HepG2 (cell line): ENCODE results near the gene KDM5B. TPM values are rescaled to one million over a fixed set of nuclear protein-coding genes. Genes with fewer than 3 reads are reported as not detected.

Experiments
- ATM ChIP-seq: fragments of 450-650 bp; IDR thresholded peaks from 2 replicates; pipeline ENCODE4 v1.7.1; 2017; ENCODE audit warnings: mild to moderate bottlenecking, borderline replicate concordance
- BCL6 ChIP-seq: IDR thresholded peaks from 2 replicates; pipeline ENCODE4 v1.6.1; 2016; ENCODE audit warnings: missing genetic modification reagents, missing compliant biosample characterization
- BHLHE40 ChIP-seq: IDR thresholded peaks from 2 replicates; pipeline ENCODE4 v1.6.1; 2011; ENCODE audit warnings: low read length, improper control_type of control experiment
- CCAR2 ChIP-seq: fragments of 200-400 bp; formaldehyde crosslinking; optimal IDR thresholded peaks from 2 replicates; pipeline ENCODE3; 2018; ENCODE audit warnings: low read depth, mild to moderate bottlenecking, low read length, moderate library complexity
- CEBPB ChIP-seq: IDR thresholded peaks from 2 replicates; pipeline ENCODE4 v1.6.1; 2011; ENCODE audit warnings: low read depth, low read length, improper control_type of control experiment, borderline replicate concordance
- FOXM1 ChIP-seq: sonication (generic); formaldehyde crosslinking; IDR thresholded peaks from 2 replicates; pipeline ENCODE4 v1.5.0; 2020; ENCODE audit warnings: missing genetic modification reagents
- HOXA5 ChIP-seq: sonication (generic); formaldehyde crosslinking; IDR thresholded peaks from 2 replicates; pipeline ENCODE4 v1.4.0; 2020; ENCODE audit warnings: missing genetic modification reagents
- HOXA7 ChIP-seq: sonication (generic); formaldehyde crosslinking; IDR thresholded peaks from 2 replicates; pipeline ENCODE4 v1.8.1; 2022; ENCODE audit warnings: mild to moderate bottlenecking, missing genetic modification reagents, moderate library complexity
- IRX3 ChIP-seq: sonication (generic); formaldehyde crosslinking; IDR thresholded peaks from 2 replicates; pipeline ENCODE4 v1.8.1; 2023; ENCODE audit warnings: mild to moderate bottlenecking, low read depth, missing genetic modification reagents, borderline replicate concordance
- KDM2A ChIP-seq: sonication (generic); formaldehyde crosslinking; IDR thresholded peaks from 2 replicates; pipeline ENCODE4 v1.4.0; 2020; ENCODE audit warnings: low read depth, missing genetic modification reagents, borderline replicate concordance
- KLF11 ChIP-seq: IDR thresholded peaks from 2 replicates; pipeline ENCODE4 v1.6.1; 2016; ENCODE audit warnings: missing compliant biosample characterization
- MTA3 ChIP-seq: sonication (generic); formaldehyde crosslinking; IDR thresholded peaks from 2 replicates; pipeline ENCODE4 v1.4.0; 2020; ENCODE audit warnings: missing genetic modification reagents
- NFATC3 ChIP-seq: sonication (generic); formaldehyde crosslinking; IDR thresholded peaks from 2 replicates; pipeline ENCODE4 v1.5.1; 2020; ENCODE audit warnings: mild to moderate bottlenecking, missing genetic modification reagents
- NFKB2 ChIP-seq: sonication (generic); formaldehyde crosslinking; IDR thresholded peaks from 2 replicates; pipeline ENCODE4 v1.4.0; 2020; ENCODE audit warnings: missing genetic modification reagents, borderline replicate concordance
- POLR2G ChIP-seq: fragments of 200-400 bp; formaldehyde crosslinking; IDR thresholded peaks from 2 replicates; pipeline ENCODE4 v1.6.1; 2018; ENCODE audit warnings: mild to moderate bottlenecking, low read depth, low read length, moderate library complexity
- RBM39 ChIP-seq: fragments of 200-400 bp; formaldehyde crosslinking; IDR thresholded peaks from one replicate; pipeline ENCODE4 v1.6.1; 2018; ENCODE audit warnings: antibody characterized with exemption, mild to moderate bottlenecking, low read depth, low read length; ENCODE audit not compliant: poor library complexity, severe bottlenecking
- ZMYM3 ChIP-seq: sonication (generic); formaldehyde crosslinking; IDR thresholded peaks from 2 replicates; pipeline ENCODE4 v1.5.1; 2020; ENCODE audit warnings: mild to moderate bottlenecking, missing genetic modification reagents
- ZNF329 ChIP-seq: sonication (generic); formaldehyde crosslinking; IDR thresholded peaks from 2 replicates; pipeline ENCODE4 v1.9.0; 2021; ENCODE audit warnings: low read depth, mild to moderate bottlenecking, missing genetic modification reagents
- ZNF382 ChIP-seq: sonication (generic); formaldehyde crosslinking; IDR thresholded peaks from 2 replicates; pipeline ENCODE4 v1.5.0; 2020; ENCODE audit warnings: missing genetic modification reagents, mild to moderate bottlenecking, borderline replicate concordance
- ZNF484 ChIP-seq: sonication (generic); formaldehyde crosslinking; IDR thresholded peaks from 2 replicates; pipeline ENCODE4 v1.5.1; 2020; ENCODE audit warnings: mild to moderate bottlenecking, low read depth, missing genetic modification reagents, borderline replicate concordance
- ZNF720 ChIP-seq: sonication (generic); formaldehyde crosslinking; IDR thresholded peaks from 2 replicates; pipeline ENCODE4 v1.4.0; 2020; ENCODE audit warnings: missing genetic modification reagents
- ZNF768 ChIP-seq: sonication (generic); formaldehyde crosslinking; IDR thresholded peaks from 2 replicates; pipeline ENCODE4 v1.4.0; 2020; ENCODE audit warnings: missing genetic modification reagents
- ZNF790 ChIP-seq: sonication (generic); formaldehyde crosslinking; IDR thresholded peaks from 2 replicates; pipeline ENCODE4 v1.8.0; 2022; ENCODE audit warnings: missing genetic modification reagents, mild to moderate bottlenecking, borderline replicate concordance
- ZNF850 ChIP-seq: sonication (generic); formaldehyde crosslinking; conservative IDR thresholded peaks from 2 replicates; pipeline ENCODE4 v1.9.0; 2021; ENCODE audit warnings: mild to moderate bottlenecking, missing genetic modification reagents
- ZSCAN12 ChIP-seq: sonication (generic); formaldehyde crosslinking; IDR thresholded peaks from 2 replicates; pipeline ENCODE4 v1.9.0; 2021; ENCODE audit warnings: mild to moderate bottlenecking, missing genetic modification reagents
- polyA plus RNA-seq, 8 experiments: library from polyadenylated mRNA; depleted of rRNA in 3 of 8; stranded (reverse) in 7 of 8; unstranded in 1 of 8; fragments of >200 nt; fragmentation: Illumina TruSeq in 4 of 8; extraction: Trizol in 4 of 8; gene quantifications; 2 replicates each; pipeline versions ENCODE4 v1.2.1 to v1.2.3, GENCODE V29; 2011 to 2016; ENCODE audit warnings: low read depth in 4 of 8, missing spikeins in 1 of 8, mixed read lengths in 1 of 8; ENCODE audit not compliant: insufficient read depth in 1 of 8
- total RNA-seq, 5 experiments: library from RNA; depleted of rRNA; stranded (reverse); fragments of >200 nt; fragmentation: Illumina TruSeq; extraction: Trizol; gene quantifications; 2 replicates each; pipeline ENCODE4 v1.2.3, GENCODE V29; 2016; ENCODE audit warnings: low read depth in 1 of 5
- TF ChIP-seq, protein P1 (sequence below): sonication (generic); formaldehyde crosslinking; IDR thresholded peaks from 2 replicates; pipeline ENCODE4 v1.8.0; 2022; ENCODE audit warnings: missing genetic modification reagents, mild to moderate bottlenecking, inconsistent platforms, borderline replicate concordance
- TF ChIP-seq, protein P2 (sequence below): sonication (generic); formaldehyde crosslinking; conservative IDR thresholded peaks from 2 replicates; pipeline ENCODE4 v1.5.0; 2020; ENCODE audit warnings: missing genetic modification reagents
- TF ChIP-seq, protein P3 (sequence below): sonication (generic); formaldehyde crosslinking; IDR thresholded peaks from 2 replicates; pipeline ENCODE4 v1.4.0; 2020; ENCODE audit warnings: missing genetic modification reagents

The KDM5B gene
- total and polyA plus RNA-seq, 2 of the 13 experiments (the other 11 are each of a cell fraction or from before 2014, with no cell fraction given), result 34.2 to 35.4 TPM

- TF ChIP-seq CCAR2 (no peak), ZNF484 (CRISPR knock-in tag) (no peak), MTA3 (CRISPR knock-in tag) (no peak), HOXA7 (CRISPR knock-in tag) (no peak), FOXM1 (CRISPR knock-in tag) (no peak), ZNF720 (CRISPR knock-in tag) (no peak), CEBPB (no peak), ZNF790 (CRISPR knock-in tag) (0 out of 2 replicates have a peak, but pooled peaks have one; percentile 53), NFKB2 (CRISPR knock-in tag) (peak; percentile 75; the same call in 1 of the 2 replicates), ZNF768 (CRISPR knock-in tag) (peak; percentile 62; the same call in 1 of the 2 replicates), KLF11 (CRISPR knock-in tag) (peak; percentile 74; the same call in 1 of the 2 replicates), ZNF329 (CRISPR knock-in tag) (peak; percentile 68; the same call in 1 of the 2 replicates), ZSCAN12 (CRISPR knock-in tag) (no peak), IRX3 (peak; percentile 62; the same call in 1 of the 2 replicates), BCL6 (peak; percentile 63; the same call in 1 of the 2 replicates), KDM2A (CRISPR knock-in tag) (peak; percentile 94), NFATC3 (CRISPR knock-in tag) (no peak; the same call in 1 of the 2 replicates), ZMYM3 (peak; percentile 49), ZNF382 (no peak), RBM39 (peak; percentile 67), BHLHE40 (no peak), ATM (no peak), HOXA5 (peak; percentile 75; the same call in 1 of the 2 replicates), ZNF850 (CRISPR knock-in tag) (no peak), POLR2G (peak; percentile 86)
- TF ChIP-seq, protein P1, sequence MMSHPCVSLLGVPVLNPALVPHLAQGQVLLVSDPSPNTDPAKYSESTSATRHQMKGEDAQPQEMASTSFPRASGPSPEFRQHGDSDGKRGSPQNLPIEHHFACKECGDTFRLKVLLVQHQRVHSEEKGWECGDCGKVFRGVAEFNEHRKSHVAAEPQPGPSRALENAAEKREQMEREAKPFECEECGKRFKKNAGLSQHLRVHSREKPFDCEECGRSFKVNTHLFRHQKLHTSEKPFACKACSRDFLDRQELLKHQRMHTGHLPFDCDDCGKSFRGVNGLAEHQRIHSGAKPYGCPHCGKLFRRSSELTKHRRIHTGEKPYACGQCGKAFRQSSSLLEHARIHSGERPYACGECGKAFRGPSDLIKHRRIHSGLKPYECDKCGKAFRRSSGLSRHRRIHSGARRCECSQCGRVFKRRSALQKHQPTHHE, result no peak
- TF ChIP-seq, protein P2, sequence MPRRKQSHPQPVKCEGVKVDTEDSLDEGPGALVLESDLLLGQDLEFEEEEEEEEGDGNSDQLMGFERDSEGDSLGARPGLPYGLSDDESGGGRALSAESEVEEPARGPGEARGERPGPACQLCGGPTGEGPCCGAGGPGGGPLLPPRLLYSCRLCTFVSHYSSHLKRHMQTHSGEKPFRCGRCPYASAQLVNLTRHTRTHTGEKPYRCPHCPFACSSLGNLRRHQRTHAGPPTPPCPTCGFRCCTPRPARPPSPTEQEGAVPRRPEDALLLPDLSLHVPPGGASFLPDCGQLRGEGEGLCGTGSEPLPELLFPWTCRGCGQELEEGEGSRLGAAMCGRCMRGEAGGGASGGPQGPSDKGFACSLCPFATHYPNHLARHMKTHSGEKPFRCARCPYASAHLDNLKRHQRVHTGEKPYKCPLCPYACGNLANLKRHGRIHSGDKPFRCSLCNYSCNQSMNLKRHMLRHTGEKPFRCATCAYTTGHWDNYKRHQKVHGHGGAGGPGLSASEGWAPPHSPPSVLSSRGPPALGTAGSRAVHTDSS, result no peak
- TF ChIP-seq, protein P3, sequence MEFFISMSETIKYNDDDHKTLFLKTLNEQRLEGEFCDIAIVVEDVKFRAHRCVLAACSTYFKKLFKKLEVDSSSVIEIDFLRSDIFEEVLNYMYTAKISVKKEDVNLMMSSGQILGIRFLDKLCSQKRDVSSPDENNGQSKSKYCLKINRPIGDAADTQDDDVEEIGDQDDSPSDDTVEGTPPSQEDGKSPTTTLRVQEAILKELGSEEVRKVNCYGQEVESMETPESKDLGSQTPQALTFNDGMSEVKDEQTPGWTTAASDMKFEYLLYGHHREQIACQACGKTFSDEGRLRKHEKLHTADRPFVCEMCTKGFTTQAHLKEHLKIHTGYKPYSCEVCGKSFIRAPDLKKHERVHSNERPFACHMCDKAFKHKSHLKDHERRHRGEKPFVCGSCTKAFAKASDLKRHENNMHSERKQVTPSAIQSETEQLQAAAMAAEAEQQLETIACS (CRISPR knock-in tag), result no peak
These were observed at the start of gene KDM5B (continued) for GRCh38 chr1:202807926-202808757.
